HEK293 (cell line): ENCODE results near the gene FILIP1L.

Experiments used
- CTCF ChIA-PET: fragments of 350-600 bp; formaldehyde crosslinking; extraction: SDS; loops from one replicate; lab custom pipeline; 2021; ENCODE audit warnings: antibody characterized with exemption; lab: Yijun Ruan, JAX
- POLR2A ChIA-PET: fragments of 300-600 bp; formaldehyde crosslinking; extraction: SDS; loops from one replicate; lab custom pipeline; 2020; ENCODE audit warnings: antibody characterized with exemption, inconsistent platforms; lab: Yijun Ruan, JAX
- H3K27ac ChIP-seq: fragments of 200-500 bp; sonication (Bioruptor generic); 2 replicates; pipeline ENCODE4 v1.5.1; 2014; ENCODE audit warnings: low read depth, low read length, control low read depth, inconsistent platforms; ENCODE audit errors: extremely low read depth
- H3K36me3 ChIP-seq, 2 experiments: fragments of 200-500 bp in 1 of 2; sonication (Bioruptor generic) in 1 of 2; 1 replicate in 1 of 2; 2 replicates in 1 of 2; pipeline ENCODE4 v1.5.1; 2014 to 2017; ENCODE audit warnings: inconsistent platforms in 2 of 2, low read length in 2 of 2; ENCODE audit not compliant: control insufficient read depth in 2 of 2, insufficient read depth in 1 of 2
- H3K4me1 ChIP-seq: fragments of 200-500 bp; sonication (Bioruptor generic); 2 replicates; pipeline ENCODE4 v1.5.1; 2014; ENCODE audit warnings: mild to moderate bottlenecking, low read length, inconsistent platforms; ENCODE audit not compliant: control insufficient read depth, insufficient read depth
- H3K4me3 ChIP-seq: 2 replicates; pipeline ENCODE4 v1.5.1; 2011; ENCODE audit warnings: low read depth, mild to moderate bottlenecking, control low read depth, low read length, moderate library complexity
- H3K9me3 ChIP-seq: fragments of 200-500 bp; sonication (Bioruptor generic); 2 replicates; pipeline ENCODE4 v1.5.1; 2014; ENCODE audit warnings: low read depth, low read length, inconsistent platforms; ENCODE audit not compliant: control insufficient read depth, insufficient read depth
- GLI2 ChIP-seq: fragments of 450-650 bp; formaldehyde crosslinking; IDR thresholded peaks from 2 replicates; pipeline ENCODE4; 2017; ENCODE audit warnings: missing biosample characterization, missing genetic modification characterization, low read depth, borderline replicate concordance
- GLIS2 ChIP-seq: fragments of 450-650 bp; formaldehyde crosslinking; IDR thresholded peaks from 2 replicates; pipeline ENCODE4 v1.5.1; 2016; ENCODE audit warnings: missing biosample characterization, missing genetic modification characterization
- HOXA7 ChIP-seq: sonication (generic); formaldehyde crosslinking; IDR thresholded peaks from 2 replicates; pipeline ENCODE4 v1.8.1; 2022; ENCODE audit warnings: missing genetic modification reagents, borderline replicate concordance
- OVOL3 ChIP-seq: fragments of 450-650 bp; formaldehyde crosslinking; IDR thresholded peaks from 2 replicates; pipeline ENCODE4 v1.5.1; 2016; ENCODE audit warnings: missing biosample characterization, missing genetic modification characterization
- PRDM2 ChIP-seq: fragments of 450-650 bp; formaldehyde crosslinking; IDR thresholded peaks from 2 replicates; pipeline ENCODE4 v1.5.1; 2016; ENCODE audit warnings: missing biosample characterization, missing genetic modification characterization, borderline replicate concordance
- SP3 ChIP-seq: fragments of 450-650 bp; formaldehyde crosslinking; IDR thresholded peaks from 2 replicates; pipeline ENCODE4 v1.5.1; 2016; ENCODE audit warnings: missing biosample characterization, missing genetic modification characterization
- SP7 ChIP-seq: fragments of 450-650 bp; formaldehyde crosslinking; IDR thresholded peaks from 2 replicates; pipeline ENCODE4 v1.5.1; 2016; ENCODE audit warnings: missing biosample characterization, missing genetic modification characterization
- ZBTB1 ChIP-seq: fragments of 450-650 bp; formaldehyde crosslinking; IDR thresholded peaks from 2 replicates; pipeline ENCODE4 v1.5.1; 2016; ENCODE audit warnings: missing biosample characterization, missing genetic modification characterization
- ZFP3 ChIP-seq: fragments of 450-650 bp; formaldehyde crosslinking; IDR thresholded peaks from 2 replicates; pipeline ENCODE4 v1.5.1; 2016; ENCODE audit warnings: low read depth, missing biosample characterization, missing genetic modification characterization
- ZNF155 ChIP-seq: fragments of 450-650 bp; formaldehyde crosslinking; IDR thresholded peaks from 2 replicates; pipeline ENCODE4 v1.5.1; 2016; ENCODE audit warnings: missing biosample characterization, missing genetic modification characterization
- ZNF184 ChIP-seq: fragments of 450-650 bp; IDR thresholded peaks from 2 replicates; pipeline ENCODE4 v1.5.1; 2018; ENCODE audit warnings: missing biosample characterization, mild to moderate bottlenecking, missing genetic modification characterization
- ZNF202 ChIP-seq: fragments of 450-650 bp; formaldehyde crosslinking; IDR thresholded peaks from 2 replicates; pipeline ENCODE4 v1.5.1; 2016; ENCODE audit warnings: missing biosample characterization, missing genetic modification characterization, borderline replicate concordance
- ZNF211 ChIP-seq: fragments of 450-650 bp; formaldehyde crosslinking; IDR thresholded peaks from 2 replicates; pipeline ENCODE4 v1.5.1; 2016; ENCODE audit warnings: low read depth, missing biosample characterization, missing genetic modification characterization
- ZNF221 ChIP-seq: fragments of 450-650 bp; formaldehyde crosslinking; IDR thresholded peaks from 2 replicates; pipeline ENCODE4 v1.5.1; 2017; ENCODE audit warnings: missing biosample characterization, missing genetic modification characterization, borderline replicate concordance
- ZNF223 ChIP-seq: fragments of 450-650 bp; formaldehyde crosslinking; IDR thresholded peaks from 2 replicates; pipeline ENCODE4 v1.5.1; 2016; ENCODE audit warnings: missing biosample characterization, missing genetic modification characterization
- ZNF23 ChIP-seq: fragments of 450-650 bp; formaldehyde crosslinking; IDR thresholded peaks from 2 replicates; pipeline ENCODE4 v1.5.1; 2016; ENCODE audit warnings: missing biosample characterization, missing genetic modification characterization, borderline replicate concordance
- ZNF26 ChIP-seq: fragments of 450-650 bp; formaldehyde crosslinking; IDR thresholded peaks from 2 replicates; pipeline ENCODE4 v1.5.1; 2016; ENCODE audit warnings: missing biosample characterization, missing genetic modification characterization
- ZNF354C ChIP-seq: fragments of 450-650 bp; formaldehyde crosslinking; IDR thresholded peaks from 2 replicates; pipeline ENCODE4 v1.5.1; 2016; ENCODE audit warnings: missing biosample characterization, missing genetic modification characterization, low read depth, borderline replicate concordance
- ZNF366 ChIP-seq: fragments of 450-650 bp; formaldehyde crosslinking; conservative IDR thresholded peaks from 2 replicates; pipeline ENCODE4 v1.5.1; 2016; ENCODE audit warnings: missing biosample characterization, missing genetic modification characterization
- ZNF398 ChIP-seq: fragments of 450-650 bp; formaldehyde crosslinking; IDR thresholded peaks from 2 replicates; pipeline ENCODE4 v1.5.1; 2017; ENCODE audit warnings: missing biosample characterization, missing genetic modification characterization
- ZNF558 ChIP-seq: fragments of 450-650 bp; formaldehyde crosslinking; IDR thresholded peaks from 2 replicates; pipeline ENCODE4 v1.5.1; 2016; ENCODE audit warnings: missing biosample characterization, missing genetic modification characterization
- ZNF639 ChIP-seq: fragments of 450-650 bp; formaldehyde crosslinking; IDR thresholded peaks from 2 replicates; pipeline ENCODE4 v1.5.1; 2016; ENCODE audit warnings: missing biosample characterization, missing genetic modification characterization
- ZNF660 ChIP-seq: fragments of 450-650 bp; IDR thresholded peaks from 2 replicates; pipeline ENCODE4 v1.5.1; 2018; ENCODE audit warnings: missing biosample characterization, mild to moderate bottlenecking, missing genetic modification characterization
- ZNF776 ChIP-seq: fragments of 450-650 bp; formaldehyde crosslinking; IDR thresholded peaks from 2 replicates; pipeline ENCODE4 v1.5.0; 2017; ENCODE audit warnings: missing biosample characterization, missing genetic modification characterization, borderline replicate concordance
- ZNF785 ChIP-seq: fragments of 450-650 bp; formaldehyde crosslinking; IDR thresholded peaks from 2 replicates; pipeline ENCODE4 v1.5.1; 2016; ENCODE audit warnings: missing biosample characterization, missing genetic modification characterization
- ZNF837 ChIP-seq: fragments of 450-650 bp; formaldehyde crosslinking; IDR thresholded peaks from 2 replicates; pipeline ENCODE4 v1.5.1; 2016; ENCODE audit warnings: missing biosample characterization, missing genetic modification characterization
- ZSCAN16 ChIP-seq: fragments of 450-650 bp; formaldehyde crosslinking; IDR thresholded peaks from 2 replicates; pipeline ENCODE4 v1.5.1; 2016; ENCODE audit warnings: missing biosample characterization, missing genetic modification characterization

Gene FILIP1L

GRCh38 chr3:99895703-99896441 lies 218.4 kb downstream of the FILIP1L start:
- no peaks in the 10 kb centered on the region for H3K9me3 ChIP-seq
- H3K36me3 ChIP-seq: no peaks in the 10 kb centered on the region
- ChIA-PET POLR2A (no interaction called here), CTCF (no interaction called here)
- no peaks in the 10 kb centered on the region for H3K4me1 ChIP-seq
- no peak overlapping the region for H3K27ac ChIP-seq
- H3K4me3 ChIP-seq: no peak overlapping the region
- TF ChIP-seq ZNF155 (tag by site-specific recombination) (no peak), HOXA7 (no peak), OVOL3 (tag by site-specific recombination) (no peak), ZNF785 (tag by site-specific recombination) (no peak), ZNF776 (tag by site-specific recombination) (no peak), ZSCAN16 (no peak), GLI2 (tag by site-specific recombination) (no peak), ZNF202 (tag by site-specific recombination) (no peak), ZNF221 (tag by site-specific recombination) (no peak), PRDM2 (tag by site-specific recombination) (no peak), SP7 (peak; percentile 27; the same call in 1 of the 2 replicates), ZNF639 (no peak), ZNF366 (tag by site-specific recombination) (peak; percentile 39; the same call in 1 of the 2 replicates), ZNF223 (no peak), ZNF211 (tag by site-specific recombination) (no peak), ZNF23 (tag by site-specific recombination) (no peak), ZBTB1 (tag by site-specific recombination) (no peak), ZNF26 (tag by site-specific recombination) (no peak), ZNF398 (tag by site-specific recombination) (no peak), ZNF660 (no peak), ZNF184 (tag by site-specific recombination) (no peak), ZNF354C (tag by site-specific recombination) (no peak), ZNF837 (no peak), ZFP3 (tag by site-specific recombination) (no peak), SP3 (tag by site-specific recombination) (no peak), ZNF558 (tag by site-specific recombination) (no peak), GLIS2 (tag by site-specific recombination) (no peak)
